ENCODE measurements around the gene SBK3. TPM values are rescaled to one million over a fixed set of nuclear protein-coding genes. Genes with fewer than 3 reads are reported as not detected.

SBK3 gene
- total RNA-seq, 120 experiments from 2014 or later = 0.47 TPM; not detected in 119

Other genes with a start within 250 kb of the SBK3 start
- 1 to 10 TPM in 22 of 120 experiments, under 1 TPM in 21, not detected in 77; 0.36 to 4.6 (median 1.0) TPM for gene TMEM150B, start 220.2 kb downstream of the SBK3 start, total RNA-seq
- 10 to 100 TPM in 119 of 120 experiments, 1 to 10 TPM in 1; 9.5 to 44.0 (median 20.0) TPM for gene KMT5C, start 205.7 kb downstream of the SBK3 start, total RNA-seq
- 1 to 10 TPM in 5 of 120 experiments, under 1 TPM in 13, not detected in 102; 0.23 to 2.5 (median 0.53) TPM for gene COX6B2, start 190.8 kb downstream of the SBK3 start, total RNA-seq
- gene GARIN5B, start 182.3 kb downstream of the SBK3 start, total RNA-seq = under 1 TPM in 4 of 120 experiments, not detected in 116; 0.14 to 0.16 (median 0.16) TPM
- 1 to 10 TPM in 57 of 120 experiments, under 1 TPM in 61, not detected in 2; 0.30 to 2.3 (median 0.98) TPM for gene IL11, start 175.1 kb downstream of the SBK3 start, total RNA-seq
- not detected for gene TMEM190, start 168.7 kb downstream of the SBK3 start, total RNA-seq
- gene TMEM238, start 161.3 kb downstream of the SBK3 start, total RNA-seq = 1 to 10 TPM in 72 of 120 experiments, under 1 TPM in 39, not detected in 9; 0.39 to 3.3 (median 1.2) TPM
- gene RPL28, start 159.6 kb downstream of the SBK3 start, total RNA-seq = 100 to 1,000 TPM; 315 to 923 (median 541) TPM
- 10 to 100 TPM; 22.0 to 70.5 (median 39.8) TPM for gene UBE2S, start 137.8 kb downstream of the SBK3 start, total RNA-seq
- 10 to 100 TPM; 24.3 to 47.1 (median 34.5) TPM for gene SHISA7, start 102.2 kb downstream of the SBK3 start, total RNA-seq
- 10 to 100 TPM; 25.1 to 48.5 (median 36.7) TPM for gene ISOC2, start 83.9 kb downstream of the SBK3 start, total RNA-seq
- under 1 TPM in 1 of 120 experiments, not detected in 119; 0.57 TPM for gene C19orf85, start 80.8 kb downstream of the SBK3 start, total RNA-seq
- gene ZNF628, start 68.9 kb downstream of the SBK3 start, total RNA-seq = 10 to 100 TPM in 8 of 120 experiments, 1 to 10 TPM in 112; 3.1 to 14.2 (median 6.2) TPM
- gene NAT14, start 60.4 kb downstream of the SBK3 start, total RNA-seq = 10 to 100 TPM; 31.4 to 82.8 (median 57.2) TPM
- gene SSC5D, start 57.1 kb downstream of the SBK3 start, total RNA-seq = 10 to 100 TPM in 1 of 120 experiments, 1 to 10 TPM in 119; 1.3 to 11.4 (median 4.6) TPM
- not detected for gene SBK2, start 8.4 kb downstream of the SBK3 start, total RNA-seq
- gene ZNF579, start 35.3 kb upstream of the SBK3 start, total RNA-seq = 10 to 100 TPM in 119 of 120 experiments, 1 to 10 TPM in 1; 9.4 to 22.9 (median 15.7) TPM
- 10 to 100 TPM; 18.3 to 50.0 (median 30.3) TPM for gene FIZ1, start 54.0 kb upstream of the SBK3 start, total RNA-seq
- gene ZNF524, start 54.7 kb upstream of the SBK3 start, total RNA-seq = 10 to 100 TPM in 117 of 120 experiments, 1 to 10 TPM in 3; 8.8 to 22.8 (median 13.8) TPM
- gene ZNF865, start 60.1 kb upstream of the SBK3 start, total RNA-seq = 10 to 100 TPM; 14.1 to 30.5 (median 19.4) TPM
- gene ZNF784, start 79.0 kb upstream of the SBK3 start, total RNA-seq = 1 to 10 TPM; 2.2 to 7.7 (median 4.4) TPM
- 10 to 100 TPM; 28.3 to 56.4 (median 40.1) TPM for gene ZNF580, start 95.5 kb upstream of the SBK3 start, total RNA-seq
- gene ZNF581, start 98.1 kb upstream of the SBK3 start, total RNA-seq = 10 to 100 TPM in 48 of 120 experiments, 1 to 10 TPM in 72; 5.2 to 15.2 (median 9.6) TPM
- 10 to 100 TPM; 20.1 to 58.1 (median 36.1) TPM for gene CCDC106, start 102.7 kb upstream of the SBK3 start, total RNA-seq
- gene U2AF2, start 109.5 kb upstream of the SBK3 start, total RNA-seq = 100 to 1,000 TPM in 114 of 120 experiments, 10 to 100 TPM in 6; 93.5 to 161 (median 125) TPM
- 100 to 1,000 TPM in 119 of 120 experiments, 10 to 100 TPM in 1; 99.1 to 200 (median 154) TPM for gene EPN1, start 129.7 kb upstream of the SBK3 start, total RNA-seq
- gene NLRP9, start 192.9 kb upstream of the SBK3 start, total RNA-seq = not detected
- gene RFPL4A, start 213.6 kb upstream of the SBK3 start, total RNA-seq = not detected
- not detected for gene RFPL4AL1, start 223.6 kb upstream of the SBK3 start, total RNA-seq